ENCODE results near the gene BABAM2.

GRCh38 chr2:28199995-28200679, 309.6 kb downstream of the BABAM2 start:
- no peak for TF ChIP-seq CTCF (IDR thresholded peaks at IDR 0.05; ENCODE audit: low read depth, low read length)
- no peak for TF ChIP-seq POLR2A (IDR thresholded peaks at IDR 0.05; ENCODE audit: extremely low read depth, insufficient read length)
- no peak for TF ChIP-seq MAX (IDR thresholded peaks at IDR 0.05; ENCODE audit: low read depth, low read length)
